GM19372 (cell line): Measurements from ENCODE around the gene MGMT.
"Not testable (repeated sequence)": the region's sequence is repeated elsewhere in the genome, so short reads cannot be mapped to it uniquely, and the experiment has no call there.

Experiments used
- ATAC-seq: cut with Tn5 transposase; IDR thresholded peaks from one replicate; pipeline ENCODE4 v1.9.1; 2021; ENCODE audit warnings: mild to moderate bottlenecking, low read depth, moderate library complexity; ENCODE audit not compliant: unreplicated experiment

MGMT gene

GRCh38 chr10:129466703-129467358, at the start of gene MGMT:
Gene MGMT, plus strand, starts transcription at chr10:129467241.
- peak; percentile 86 for ATAC-seq

GRCh38 chr10:129417870-129418269, 49.2 kb upstream of the MGMT start:
- no peak for ATAC-seq

GRCh38 chr10:129418496-129419225, 48.4 kb upstream of the MGMT start:
- ATAC-seq: no peak

GRCh38 chr10:129419397-129419796, 47.6 kb upstream of the MGMT start:
- no peak for ATAC-seq

- no peak for ATAC-seq
Observed at GRCh38 chr10:129421399-129422010, 45.5 kb upstream of the MGMT start.

- ATAC-seq: no peak
Observed at GRCh38 chr10:129424978-129425377, 42.1 kb upstream of the MGMT start.

GRCh38 chr10:129426606-129427005, 40.4 kb upstream of the MGMT start:
- no peak for ATAC-seq

GRCh38 chr10:129433266-129433665, 33.8 kb upstream of the MGMT start:
- no peak for ATAC-seq

GRCh38 chr10:129435724-129436123, 31.3 kb upstream of the MGMT start:
- not testable (repeated sequence) for ATAC-seq

GRCh38 chr10:129438024-129438423, 29.0 kb upstream of the MGMT start:
- ATAC-seq: no peak

- ATAC-seq: no peak
Observed at GRCh38 chr10:129440247-129440646, 26.8 kb upstream of the MGMT start.

GRCh38 chr10:129440722-129441316, 26.2 kb upstream of the MGMT start:
- ATAC-seq: no peak

GRCh38 chr10:129441372-129442009, 25.6 kb upstream of the MGMT start:
- ATAC-seq: no peak

- ATAC-seq: no peak
Observed at GRCh38 chr10:129442866-129443265, 24.2 kb upstream of the MGMT start.

GRCh38 chr10:129444359-129444758, 22.7 kb upstream of the MGMT start:
- ATAC-seq: no peak

GRCh38 chr10:129445436-129446182, 21.4 kb upstream of the MGMT start:
- ATAC-seq: no peak

GRCh38 chr10:129446183-129446581, 20.9 kb upstream of the MGMT start:
- no peak for ATAC-seq

GRCh38 chr10:129447486-129447885, 19.6 kb upstream of the MGMT start:
- ATAC-seq: no peak

- no peak for ATAC-seq
Observed at GRCh38 chr10:129448086-129448485, 19.0 kb upstream of the MGMT start.

GRCh38 chr10:129448539-129448938, 18.5 kb upstream of the MGMT start:
- ATAC-seq: no peak
